Spleen (tissue), 11 donors: ENCODE data around the gene CRHR2. TPM values are rescaled to one million over a fixed set of nuclear protein-coding genes. Genes with fewer than 3 reads are reported as not detected.

Experiments used
- DNase-seq: peaks from one replicate; pipeline ENCODE4 v3.0.0-alpha.2; 2020
- H3K27ac ChIP-seq, 8 donors: fragments of 200-600 bp; sonication (generic) in 7 of 8; 1 replicate in 4 of 8; 2 replicates in 4 of 8; pipeline versions ENCODE4 v1.5.0 to v1.8.0; 2016 to 2021; ENCODE audit warnings: inconsistent platforms in 4 of 8, mild to moderate bottlenecking in 4 of 8, moderate library complexity in 1 of 8
- H3K27me3 ChIP-seq, 7 donors: fragments of 200-600 bp; sonication (generic) in 6 of 7; replicated peaks in 1 of 7; 1 replicate in 4 of 7; 2 replicates in 3 of 7; pipeline versions ENCODE4 v1.5.0 to v1.8.0; 2016 to 2021; ENCODE audit warnings: inconsistent platforms in 3 of 7, mild to moderate bottlenecking in 1 of 7
- H3K36me3 ChIP-seq, 6 donors: fragments of 200-600 bp; sonication (generic) in 5 of 6; 1 replicate in 4 of 6; 2 replicates in 2 of 6; pipeline versions ENCODE4 v1.5.0 to v1.8.0; 2016 to 2021; ENCODE audit warnings: inconsistent platforms in 2 of 6
- H3K4me1 ChIP-seq, 6 donors: fragments of 200-600 bp; sonication (generic) in 5 of 6; 1 replicate in 3 of 6; 2 replicates in 3 of 6; pipeline versions ENCODE4 v1.5.0 to v1.8.0; 2016 to 2021; ENCODE audit warnings: inconsistent platforms in 3 of 6
- H3K4me3 ChIP-seq, 8 donors: fragments of 200-600 bp; sonication (generic) in 7 of 8; 1 replicate in 4 of 8; 2 replicates in 4 of 8; pipeline versions ENCODE4 v1.5.0 to v1.8.0; 2016 to 2021; ENCODE audit warnings: inconsistent platforms in 4 of 8, mild to moderate bottlenecking in 4 of 8, moderate library complexity in 2 of 8
- H3K9me3 ChIP-seq, 8 donors: fragments of 200-600 bp; sonication (generic) in 7 of 8; 1 replicate in 4 of 8; 2 replicates in 4 of 8; pipeline versions ENCODE4 v1.5.0 to v1.8.0; 2016 to 2021; ENCODE audit warnings: inconsistent platforms in 4 of 8
- POLR2A ChIP-seq, 3 donors: fragments of 450-650 bp; IDR thresholded peaks; one replicate each; pipeline ENCODE4 v1.5.1; 2017; ENCODE audit warnings: antibody characterized with exemption in 3 of 3, mild to moderate bottlenecking in 1 of 3
- POLR2AphosphoS5 ChIP-seq, 3 donors: sonication (generic); formaldehyde crosslinking; IDR thresholded peaks; one replicate each; pipeline ENCODE4 v1.5.1; 2017; ENCODE audit warnings: antibody characterized with exemption in 3 of 3
- WGBS, 5 donors: extraction: QIAGEN DNeasy Blood & Tissue Kit in 3 of 5; methylation state at CpG; one replicate each; pipeline versions ENCODE4 v1.1.5 to v1.1.7; 2013 to 2018; 5-methylcytosine and 5-hydroxymethylcytosine counted together
- intact Hi-C: fragments of 100-400 bp; cut with DNase I; formaldehyde crosslinking; loops from one replicate; pipeline ENCODE4 v1.15.0; 2023; ENCODE audit warnings: low total_unique reads
- polyA plus RNA-seq, 3 donors: library from polyadenylated mRNA; stranded (reverse); fragments of 200-250 nt; gene quantifications; one replicate each; pipeline ENCODE4 v1.2.1, GENCODE V29; 2013
- total RNA-seq, 7 donors: library from RNA; depleted of rRNA in 3 of 7; stranded (reverse); fragments of >200 nt in 3 of 7; fragmentation: NEBNext Ultra II Directional in 4 of 7; extraction: Animal tissue kit (Norgen Biotek cat#: 25700) in 4 of 7; gene quantifications; one replicate each; pipeline versions ENCODE4 v1.1.0 to v1.2.1, GENCODE V29; 2016 to 2021
- TF ChIP-seq, protein P1 (sequence below), 11 experiments: fragments of 200-600 bp in 7 of 11; fragments of 450-650 bp in 4 of 11; sonication (generic) in 4 of 11; IDR thresholded peaks in 8 of 11; conservative IDR thresholded peaks in 3 of 11; 1 replicate in 7 of 11; 2 replicates in 4 of 11; pipeline versions ENCODE4 v1.4.0 to v1.8.0; 2016 to 2021; ENCODE audit warnings: antibody characterized with exemption in 11 of 11, inconsistent platforms in 4 of 11, mild to moderate bottlenecking in 1 of 11
- donor health status: healthy with polysubstance abuse.
- donor health status: DM: no; HTN: no; CAD: no; lungs with moderate emphysema.
- donor health status: DM: no; HTN: no; CAD: no.
- donor health status: Bipolar disorder and iron deficiency.
- donor health status: healthy.
- donor health status: DM: no; HTN: no; CAD: no.
- donor health status: DM: yes; HTN: yes; CAD: no.

CRHR2 gene
- total and polyA plus RNA-seq, 10 donors: not detected

DNA sequence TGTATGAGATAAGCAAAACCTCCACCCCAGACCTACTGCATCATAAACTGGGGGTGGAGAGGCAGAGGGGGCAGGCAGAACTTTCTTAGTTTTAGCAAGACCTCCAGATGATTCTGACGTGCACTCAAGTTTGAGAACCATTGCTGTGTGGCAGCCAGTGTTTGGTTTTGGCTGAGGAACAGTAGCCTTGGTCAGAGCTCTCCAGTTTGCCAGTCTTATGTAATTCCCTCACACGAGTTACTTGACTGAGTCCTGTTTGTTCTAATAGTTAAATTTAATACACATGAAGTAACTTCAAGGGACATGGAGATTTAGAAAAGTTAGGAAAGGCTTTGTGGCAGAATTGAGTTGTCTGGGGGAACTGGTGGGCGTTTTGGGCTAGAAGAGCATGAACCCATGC lies 49.0 kb downstream of the CRHR2 start:
- intact Hi-C loops: no loop called here
- WGBS, 5 donors: 77 to 88% (median 86%) methylated on average over 3 of the region's 3 CpGs

DNA sequence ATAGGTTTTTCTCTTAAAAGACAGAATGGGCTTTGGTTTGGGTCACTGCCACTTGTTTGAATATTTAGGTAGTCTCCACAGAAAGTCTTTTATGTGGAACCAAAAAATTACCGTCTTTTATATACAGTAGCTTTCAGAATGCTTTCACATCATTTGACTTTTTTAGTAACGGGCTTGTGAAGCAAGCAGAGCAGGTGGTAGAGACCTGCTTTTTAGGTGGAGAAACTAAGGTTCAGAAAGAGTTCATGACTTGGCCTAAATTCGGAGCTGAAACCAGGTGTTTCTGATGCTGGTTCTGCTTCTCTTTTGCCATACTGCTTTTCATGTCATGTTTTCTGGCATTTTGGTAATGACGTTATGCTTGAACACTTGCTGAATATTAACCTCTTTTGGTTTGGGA lies 51.3 kb downstream of the CRHR2 start:
- no peak for TF ChIP-seq POLR2A (IDR thresholded peaks at IDR 0.05)
- no peak for TF ChIP-seq POLR2AphosphoS5 (IDR thresholded peaks at IDR 0.05)
- TF ChIP-seq, protein P1, sequence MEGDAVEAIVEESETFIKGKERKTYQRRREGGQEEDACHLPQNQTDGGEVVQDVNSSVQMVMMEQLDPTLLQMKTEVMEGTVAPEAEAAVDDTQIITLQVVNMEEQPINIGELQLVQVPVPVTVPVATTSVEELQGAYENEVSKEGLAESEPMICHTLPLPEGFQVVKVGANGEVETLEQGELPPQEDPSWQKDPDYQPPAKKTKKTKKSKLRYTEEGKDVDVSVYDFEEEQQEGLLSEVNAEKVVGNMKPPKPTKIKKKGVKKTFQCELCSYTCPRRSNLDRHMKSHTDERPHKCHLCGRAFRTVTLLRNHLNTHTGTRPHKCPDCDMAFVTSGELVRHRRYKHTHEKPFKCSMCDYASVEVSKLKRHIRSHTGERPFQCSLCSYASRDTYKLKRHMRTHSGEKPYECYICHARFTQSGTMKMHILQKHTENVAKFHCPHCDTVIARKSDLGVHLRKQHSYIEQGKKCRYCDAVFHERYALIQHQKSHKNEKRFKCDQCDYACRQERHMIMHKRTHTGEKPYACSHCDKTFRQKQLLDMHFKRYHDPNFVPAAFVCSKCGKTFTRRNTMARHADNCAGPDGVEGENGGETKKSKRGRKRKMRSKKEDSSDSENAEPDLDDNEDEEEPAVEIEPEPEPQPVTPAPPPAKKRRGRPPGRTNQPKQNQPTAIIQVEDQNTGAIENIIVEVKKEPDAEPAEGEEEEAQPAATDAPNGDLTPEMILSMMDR (IDR thresholded peaks at IDR 0.05 in 8 of 11, conservative IDR thresholded peaks at IDR 0.05 in 3 of 11): no peak
- 85 to 91% (median 88%) methylated on average over 4 of the region's 4 CpGs for WGBS, 5 donors
- H3K36me3 ChIP-seq: peaks cover 2 to 100% (median 94%) of the 10 kb centered on the region in 6 donors
- H3K4me3 ChIP-seq: no peak overlapping the region
- H3K27ac ChIP-seq: no peak overlapping the region
- H3K9me3 ChIP-seq: no peaks in the 10 kb centered on the region
- intact Hi-C loops: no loop called here
- no peak for DNase-seq
- no peaks in the 10 kb centered on the region for H3K27me3 ChIP-seq
- no peaks in the 10 kb centered on the region for H3K4me1 ChIP-seq

More for the DNA sequence above, 49.0 kb downstream of the CRHR2 start:
- Histone ChIP-seq H3K4me1 (no peaks in the 10 kb centered on the region), H3K36me3 (peaks cover 2 to 82% (median 76%) of the 10 kb centered on the region in 6 donors), H3K9me3 (no peaks in the 10 kb centered on the region), H3K27ac (no peak overlapping the region), H3K4me3 (no peak overlapping the region), H3K27me3 (no peaks in the 10 kb centered on the region)
- DNase-seq: no peak
- TF ChIP-seq POLR2AphosphoS5 (IDR thresholded peaks at IDR 0.05) (no peak), POLR2A (IDR thresholded peaks at IDR 0.05) (no peak)
- TF ChIP-seq, protein P1 (IDR thresholded peaks at IDR 0.05 in 8 of 11, conservative IDR thresholded peaks at IDR 0.05 in 3 of 11): no peak

DNA sequence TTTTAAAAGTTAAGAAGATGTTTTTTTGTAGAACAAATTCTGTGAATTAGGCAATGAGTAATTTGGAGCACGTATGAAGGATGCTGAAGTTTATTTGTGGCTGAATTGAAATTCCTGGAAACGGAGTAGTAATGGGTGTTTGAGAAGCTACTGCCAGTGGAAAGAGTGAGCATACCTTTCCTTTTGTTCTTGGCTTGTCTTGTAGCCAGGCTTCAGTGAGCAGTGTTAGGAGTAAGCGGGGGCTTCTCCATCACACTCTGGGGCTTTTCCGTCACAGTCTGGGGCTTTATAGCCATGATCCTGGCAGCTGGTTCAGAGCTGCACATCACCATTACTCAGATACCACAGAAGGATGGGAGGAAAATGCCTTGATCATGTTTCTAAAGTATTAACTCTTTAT lies 55.2 kb downstream of the CRHR2 start:
- no peak overlapping the region for H3K4me3 ChIP-seq
- no peaks in the 10 kb centered on the region for H3K9me3 ChIP-seq
- DNase-seq: no peak
- intact Hi-C loops: no loop called here
- H3K27ac ChIP-seq: no peak overlapping the region
- TF ChIP-seq POLR2AphosphoS5 (IDR thresholded peaks at IDR 0.05): no peak
- TF ChIP-seq POLR2A (IDR thresholded peaks at IDR 0.05): no peak
- TF ChIP-seq, protein P1 (IDR thresholded peaks at IDR 0.05 in 8 of 11, conservative IDR thresholded peaks at IDR 0.05 in 3 of 11): no peak
- H3K36me3 ChIP-seq: peaks cover 2 to 100% (median 94%) of the 10 kb centered on the region in 6 donors
- WGBS, 5 donors: 87 to 95% (median 92%) methylated on average over 4 of the region's 4 CpGs
- H3K27me3 ChIP-seq: no peaks in the 10 kb centered on the region
- H3K4me1 ChIP-seq: no peaks in the 10 kb centered on the region

DNA sequence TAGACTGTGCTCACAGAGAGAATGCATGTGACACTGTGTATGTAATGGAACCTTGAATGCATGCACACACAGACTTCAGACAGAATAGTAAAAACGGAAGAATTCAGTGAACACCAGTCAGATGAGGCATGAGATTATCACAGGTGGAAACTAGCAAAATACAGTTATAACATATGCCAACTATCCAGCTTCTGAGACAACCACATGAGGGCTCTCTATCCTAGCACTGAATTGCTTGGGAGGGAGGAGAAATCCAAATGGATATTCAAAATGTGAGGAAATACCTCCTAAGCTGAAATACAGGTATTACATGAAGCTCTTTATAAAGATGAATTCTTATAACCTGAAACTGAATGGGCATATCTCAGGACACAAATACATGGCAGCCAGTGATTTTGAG lies 57.0 kb downstream of the CRHR2 start:
- no peaks in the 10 kb centered on the region for H3K4me1 ChIP-seq
- WGBS, 5 donors: 91 to 98% (median 95%) methylated on average over 1 of the region's 1 CpG
- H3K4me3 ChIP-seq: no peak overlapping the region
- no peak for TF ChIP-seq POLR2A (IDR thresholded peaks at IDR 0.05)
- TF ChIP-seq, protein P1 (IDR thresholded peaks at IDR 0.05 in 8 of 11, conservative IDR thresholded peaks at IDR 0.05 in 3 of 11): no peak
- TF ChIP-seq POLR2AphosphoS5 (IDR thresholded peaks at IDR 0.05): no peak
- H3K27ac ChIP-seq: no peak overlapping the region
- peaks cover 7 to 100% (median 92%) of the 10 kb centered on the region in 6 donors for H3K36me3 ChIP-seq
- intact Hi-C loops: no loop called here
- H3K27me3 ChIP-seq: no peaks in the 10 kb centered on the region
- H3K9me3 ChIP-seq: no peaks in the 10 kb centered on the region
- DNase-seq: no peak
